Sigmoid colon (tissue), 7 donors: ENCODE data around the gene PPP1R15A. TPM values are rescaled to one million over a fixed set of nuclear protein-coding genes. Genes with fewer than 3 reads are reported as not detected.
"Not testable (repeated sequence)": the region's sequence is repeated elsewhere in the genome, so short reads cannot be mapped to it uniquely, and the experiment has no call there.

Experiments
- DNase-seq: peaks from one replicate; pipeline ENCODE4 v3.0.0-alpha.2; 2019
- H3K27ac ChIP-seq, 4 donors: fragments of 200-600 bp; sonication (generic); one replicate each; pipeline ENCODE4 v1.5.1; 2016 to 2019; ENCODE audit warnings: mild to moderate bottlenecking in 1 of 4
- H3K27me3 ChIP-seq, 3 donors: fragments of 200-600 bp; sonication (generic); one replicate each; pipeline ENCODE4 v1.5.1; 2019; ENCODE audit warnings: mild to moderate bottlenecking in 1 of 3
- H3K36me3 ChIP-seq, 4 donors: fragments of 200-600 bp; sonication (generic); one replicate each; pipeline ENCODE4 v1.5.1; 2016 to 2019
- H3K4me1 ChIP-seq, 4 donors: fragments of 200-600 bp; sonication (generic); one replicate each; pipeline ENCODE4 v1.5.1; 2017 to 2019
- H3K4me3 ChIP-seq, 4 donors: fragments of 200-600 bp; sonication (generic); one replicate each; pipeline ENCODE4 v1.5.1; 2017 to 2019; ENCODE audit warnings: mild to moderate bottlenecking in 2 of 4, moderate library complexity in 1 of 4
- H3K9me3 ChIP-seq, 4 donors: fragments of 200-600 bp in 3 of 4; sonication (generic) in 3 of 4; one replicate each; pipeline versions ENCODE4 v1.5.1 to v1.6.1; 2013 to 2019
- EP300 ChIP-seq, 4 donors: sonication (generic); formaldehyde crosslinking; IDR thresholded peaks; one replicate each; pipeline ENCODE4 v1.6.1; 2017; ENCODE audit warnings: antibody characterized with exemption in 4 of 4
- POLR2A ChIP-seq, 2 donors: fragments of 450-650 bp; IDR thresholded peaks; one replicate each; pipeline ENCODE4 v1.6.1; 2016; ENCODE audit warnings: antibody characterized with exemption in 2 of 2, mild to moderate bottlenecking in 2 of 2, moderate library complexity in 2 of 2
- POLR2AphosphoS5 ChIP-seq, 4 donors: sonication (generic); formaldehyde crosslinking; IDR thresholded peaks; one replicate each; pipeline ENCODE4 v1.6.1; 2017; ENCODE audit warnings: antibody characterized with exemption in 4 of 4
- WGBS, 2 donors: extraction: QIAGEN DNeasy Blood & Tissue Kit; methylation state at CpG; one replicate each; pipeline ENCODE4 v1.1.7; 2013; 5-methylcytosine and 5-hydroxymethylcytosine counted together
- intact Hi-C: fragments of 100-400 bp; cut with DNase I; formaldehyde crosslinking; loops from one replicate; pipeline ENCODE4 v1.15.1; 2023
- polyA plus RNA-seq, 3 donors: library from polyadenylated mRNA; stranded (reverse); fragments of 200-250 nt; gene quantifications; one replicate each; pipeline ENCODE4 v1.2.3, GENCODE V29; 2013
- total RNA-seq, 4 donors: library from RNA; depleted of rRNA; stranded (reverse); fragments of >200 nt; gene quantifications; one replicate each; pipeline ENCODE4 v1.1.0, GENCODE V29; 2016
- TF ChIP-seq, protein P1 (sequence below), 4 experiments: fragments of 450-650 bp in 3 of 4; fragments of 200-600 bp in 1 of 4; IDR thresholded peaks; one replicate each; pipeline ENCODE4 v1.5.1; 2016 to 2019; ENCODE audit warnings: antibody characterized with exemption in 4 of 4, mild to moderate bottlenecking in 3 of 4, moderate library complexity in 2 of 4
- donor health status: healthy with polysubstance abuse.
- donor health status: Bipolar disorder and iron deficiency.
- donor health status: healthy.

PPP1R15A gene
- total and polyA plus RNA-seq, 7 donors = 22.1 to 69.8 (median 43.2) TPM

DNA sequence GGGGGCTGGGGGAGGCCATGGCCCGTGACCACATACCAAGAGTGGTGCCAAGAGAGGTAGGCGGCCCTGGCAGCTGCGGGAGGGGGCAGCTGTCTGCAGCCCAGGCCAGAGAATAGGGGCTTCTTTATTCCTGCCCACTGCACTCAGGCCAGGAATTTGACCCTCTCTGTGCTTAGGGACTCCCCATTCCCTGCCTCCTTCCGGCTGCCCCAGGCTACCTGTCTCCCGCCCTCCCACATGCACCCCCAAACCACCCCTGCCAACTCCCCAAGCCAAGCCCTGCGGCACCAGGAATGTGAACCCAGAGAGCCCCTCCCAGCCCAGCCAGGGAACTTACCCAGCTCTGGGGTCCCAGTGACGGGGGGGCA lies 4.5 kb upstream of the PPP1R15A start:
- Histone ChIP-seq H3K36me3 (peaks cover 0 to 8% (median 0%) of the 10 kb centered on the region in 4 donors), H3K9me3 (no peaks in the 10 kb centered on the region), H3K27ac (peak overlapping the region; percentile 76 to 85 (median 82)), H3K4me3 (peak overlapping the region; percentile 15 to 48 (median 34)), H3K27me3 (no peaks in the 10 kb centered on the region), H3K4me1 (peaks cover 0 to 35% (median 26%) of the 10 kb centered on the region in 4 donors)
- DNase-seq = peak; percentile 71
- TF ChIP-seq POLR2AphosphoS5 (IDR thresholded peaks at IDR 0.05) (no peak), EP300 (IDR thresholded peaks at IDR 0.05) (no peak), POLR2A (IDR thresholded peaks at IDR 0.05) (no peak)
- TF ChIP-seq, protein P1, sequence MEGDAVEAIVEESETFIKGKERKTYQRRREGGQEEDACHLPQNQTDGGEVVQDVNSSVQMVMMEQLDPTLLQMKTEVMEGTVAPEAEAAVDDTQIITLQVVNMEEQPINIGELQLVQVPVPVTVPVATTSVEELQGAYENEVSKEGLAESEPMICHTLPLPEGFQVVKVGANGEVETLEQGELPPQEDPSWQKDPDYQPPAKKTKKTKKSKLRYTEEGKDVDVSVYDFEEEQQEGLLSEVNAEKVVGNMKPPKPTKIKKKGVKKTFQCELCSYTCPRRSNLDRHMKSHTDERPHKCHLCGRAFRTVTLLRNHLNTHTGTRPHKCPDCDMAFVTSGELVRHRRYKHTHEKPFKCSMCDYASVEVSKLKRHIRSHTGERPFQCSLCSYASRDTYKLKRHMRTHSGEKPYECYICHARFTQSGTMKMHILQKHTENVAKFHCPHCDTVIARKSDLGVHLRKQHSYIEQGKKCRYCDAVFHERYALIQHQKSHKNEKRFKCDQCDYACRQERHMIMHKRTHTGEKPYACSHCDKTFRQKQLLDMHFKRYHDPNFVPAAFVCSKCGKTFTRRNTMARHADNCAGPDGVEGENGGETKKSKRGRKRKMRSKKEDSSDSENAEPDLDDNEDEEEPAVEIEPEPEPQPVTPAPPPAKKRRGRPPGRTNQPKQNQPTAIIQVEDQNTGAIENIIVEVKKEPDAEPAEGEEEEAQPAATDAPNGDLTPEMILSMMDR (IDR thresholded peaks at IDR 0.05) = no peak
- WGBS, 2 donors = 36 to 67% methylated on average over 7 of the region's 7 CpGs
- intact Hi-C loops = no loop called here

DNA sequence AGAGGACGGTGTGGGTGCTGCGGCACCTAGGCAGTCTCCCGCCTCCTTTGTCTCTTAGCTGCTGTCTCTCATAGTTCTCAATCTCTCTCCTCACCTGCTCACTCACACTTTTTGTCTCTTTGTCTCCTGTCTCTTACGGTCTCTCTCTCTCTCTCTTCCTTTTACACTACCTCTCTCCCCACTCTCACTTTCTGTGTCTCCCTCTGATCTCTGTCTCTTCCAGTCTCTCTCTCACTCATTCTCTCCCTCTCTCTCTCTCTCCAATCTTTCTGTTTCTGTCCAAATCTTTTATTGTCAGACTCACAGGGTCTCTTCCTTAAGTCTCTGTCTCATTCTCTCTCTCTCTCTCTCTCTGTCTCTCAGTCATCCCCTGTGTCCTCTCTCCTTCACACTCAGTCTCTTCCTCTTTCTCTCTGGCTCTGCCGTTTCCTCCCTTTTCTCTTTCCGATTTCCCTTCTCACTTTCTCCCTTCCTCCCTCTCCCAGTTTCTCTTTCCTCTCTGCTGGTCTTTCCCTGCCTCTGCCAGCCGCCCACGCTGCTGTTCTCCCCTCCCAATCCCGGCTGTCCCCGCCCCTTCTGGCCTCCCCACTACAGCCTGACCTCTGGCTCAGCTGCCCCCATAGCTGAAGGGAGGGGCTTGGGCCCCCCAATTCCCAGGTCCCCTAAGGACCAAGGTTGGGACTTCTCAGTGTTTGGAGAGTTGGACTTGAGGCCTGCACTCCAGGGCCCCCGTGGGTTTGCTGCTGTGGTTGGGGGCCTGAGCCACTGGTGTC lies 3.9 kb upstream of the PPP1R15A start, which contains the start of gene PLEKHA4:
Gene PLEKHA4 (minus strand): TSS at position 504 of the 773 bp plus-strand sequence. CDS start 997 bp downstream, outside the sequence.
- Histone ChIP-seq H3K9me3 (no peaks in the 10 kb centered on the region), H3K4me1 (peaks cover 0 to 37% (median 26%) of the 10 kb centered on the region in 4 donors), H3K4me3 (peak within 1 kb of the TSS; percentile 15 to 48 (median 34)), H3K27ac (peak within 1 kb of the TSS; percentile 76 to 85 (median 82)), H3K36me3 (peaks cover 0 to 8% (median 0%) of the 10 kb centered on the region in 4 donors), H3K27me3 (no peaks in the 10 kb centered on the region)
- 29 to 48% methylated on average over 11 of the region's 11 CpGs for WGBS, 2 donors
- peak; percentile 89 for DNase-seq
- TF ChIP-seq POLR2AphosphoS5 (IDR thresholded peaks at IDR 0.05) (peak in 2 of 4 donors; percentile 28 to 69), EP300 (IDR thresholded peaks at IDR 0.05) (no peak)
- TF ChIP-seq, protein P1 (IDR thresholded peaks at IDR 0.05) = no peak
- intact Hi-C loops = no loop called here

DNA sequence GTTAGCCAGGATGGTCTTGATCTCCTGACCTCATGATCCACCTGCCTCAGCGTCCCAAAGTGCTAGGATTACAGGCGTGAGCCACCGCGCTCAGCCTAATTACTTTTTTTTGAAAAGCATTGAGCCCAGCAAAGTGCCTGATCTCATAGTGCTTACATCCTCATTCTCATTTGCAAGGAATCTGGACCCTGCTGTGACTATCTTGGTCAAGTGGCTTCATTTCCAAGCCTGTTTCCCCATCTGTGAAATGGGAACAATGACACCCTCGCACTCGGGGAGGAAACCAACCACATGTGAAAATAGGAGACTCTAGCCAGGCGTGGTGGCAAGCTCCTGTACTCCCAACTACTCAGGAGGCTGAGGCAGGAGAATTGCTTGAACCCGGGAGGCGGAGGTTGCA lies 2.2 kb upstream of the PPP1R15A start:
- peaks cover 0 to 55% (median 42%) of the 10 kb centered on the region in 4 donors for H3K4me1 ChIP-seq
- 90 to 95% methylated on average over 9 of the region's 9 CpGs for WGBS, 2 donors
- H3K9me3 ChIP-seq = no peaks in the 10 kb centered on the region
- DNase-seq = no peak
- no peak overlapping the region for H3K27ac ChIP-seq
- intact Hi-C loops = loop anchor here (5.0 to 10.0 kb wide), 2 partner anchors 545 to 722 kb away; partner anchors contain the start of genes EMP3 and PRR12
- H3K4me3 ChIP-seq = no peak overlapping the region
- H3K36me3 ChIP-seq = peaks cover 5 to 16% (median 9%) of the 10 kb centered on the region in 4 donors
- TF ChIP-seq, protein P1 (IDR thresholded peaks at IDR 0.05) = no peak
- no peak for TF ChIP-seq EP300 (IDR thresholded peaks at IDR 0.05)
- no peak for TF ChIP-seq POLR2AphosphoS5 (IDR thresholded peaks at IDR 0.05)
- TF ChIP-seq POLR2A (IDR thresholded peaks at IDR 0.05) = no peak
- H3K27me3 ChIP-seq = no peaks in the 10 kb centered on the region

DNA sequence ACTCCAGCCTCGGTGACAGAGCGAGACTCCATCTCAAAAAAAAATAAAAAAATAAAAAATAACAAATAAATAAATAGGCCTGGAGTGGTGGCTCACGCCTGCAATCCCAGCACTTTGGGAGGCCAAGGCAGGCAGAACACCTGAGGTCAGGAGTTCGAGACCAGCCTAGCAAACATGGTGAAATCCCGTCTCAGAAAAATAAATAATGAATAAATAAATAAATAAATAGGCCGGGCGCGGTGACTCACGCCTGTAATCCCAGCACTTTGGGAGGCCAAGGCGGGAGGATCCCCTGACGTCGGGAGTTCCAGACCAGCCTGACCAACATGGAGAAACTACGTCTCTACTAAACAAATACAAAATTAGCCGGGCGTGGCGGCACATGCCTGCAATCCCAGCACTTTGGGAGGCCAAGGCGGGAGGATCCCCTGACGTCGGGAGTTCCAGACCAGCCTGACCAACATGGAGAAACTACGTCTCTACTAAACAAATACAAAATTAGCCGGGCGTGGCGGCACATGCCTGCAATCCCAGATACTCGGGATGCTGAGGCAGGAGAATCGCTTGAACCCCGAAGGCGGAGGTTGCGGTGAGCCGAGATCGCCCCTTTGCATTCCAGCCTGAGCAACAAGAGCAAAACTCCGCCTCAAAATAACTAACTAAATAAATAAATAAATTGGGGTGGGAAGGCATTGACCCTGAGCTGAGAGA lies 595 bp upstream of the PPP1R15A start:
- H3K4me1 ChIP-seq = peaks cover 0 to 64% (median 55%) of the 10 kb centered on the region in 4 donors
- 37 to 70% methylated on average over 24 to 31 of the region's 31 CpGs for WGBS, 2 donors

More for the DNA sequence above, 595 bp upstream of the PPP1R15A start:
- H3K27ac ChIP-seq = peak overlapping the region; percentile 99 to 100 (median 100)
- H3K36me3 ChIP-seq = peaks cover 5 to 32% (median 14%) of the 10 kb centered on the region in 4 donors
- H3K4me3 ChIP-seq = peak overlapping the region in 3 of 4 donors; percentile 94 to 100 (median 95)
- DNase-seq, H3K27me3 ChIP-seq, H3K9me3 ChIP-seq: not testable (repeated sequence)
- intact Hi-C loops = loop anchor here (5.0 to 10.0 kb wide), 2 partner anchors 547 to 721 kb away; partner anchors contain the start of genes EMP3 and PRR12
